AML-193 (cell line): ENCODE measurements around the gene WFIKKN1.

Experiments used
- DNase-seq, 2 experiments: peaks; one replicate each; lab custom pipeline; 2025; lab: John Stamatoyannopoulos, UW

WFIKKN1 gene

DNA sequence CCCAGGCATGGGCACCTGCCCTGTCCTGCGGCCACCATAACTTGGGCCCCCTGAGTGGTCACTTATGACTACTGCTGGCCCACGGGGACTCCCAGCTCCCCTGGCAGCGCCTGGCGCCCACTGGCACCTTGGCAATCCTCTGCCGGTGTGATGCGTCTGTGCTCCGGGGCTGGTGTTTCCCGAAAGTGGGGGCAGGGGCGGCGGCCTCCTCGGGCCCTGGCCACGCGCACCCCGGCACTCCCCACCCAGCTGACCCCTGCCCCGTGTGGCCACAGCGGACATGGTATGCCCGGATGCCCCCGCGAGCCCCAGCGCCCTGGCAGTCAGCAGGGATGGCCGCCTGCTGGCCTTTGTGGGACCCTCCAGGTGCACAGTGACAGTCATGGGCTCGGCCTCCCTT, 26.7 kb downstream of the WFIKKN1 start:
- no peak for DNase-seq

DNA sequence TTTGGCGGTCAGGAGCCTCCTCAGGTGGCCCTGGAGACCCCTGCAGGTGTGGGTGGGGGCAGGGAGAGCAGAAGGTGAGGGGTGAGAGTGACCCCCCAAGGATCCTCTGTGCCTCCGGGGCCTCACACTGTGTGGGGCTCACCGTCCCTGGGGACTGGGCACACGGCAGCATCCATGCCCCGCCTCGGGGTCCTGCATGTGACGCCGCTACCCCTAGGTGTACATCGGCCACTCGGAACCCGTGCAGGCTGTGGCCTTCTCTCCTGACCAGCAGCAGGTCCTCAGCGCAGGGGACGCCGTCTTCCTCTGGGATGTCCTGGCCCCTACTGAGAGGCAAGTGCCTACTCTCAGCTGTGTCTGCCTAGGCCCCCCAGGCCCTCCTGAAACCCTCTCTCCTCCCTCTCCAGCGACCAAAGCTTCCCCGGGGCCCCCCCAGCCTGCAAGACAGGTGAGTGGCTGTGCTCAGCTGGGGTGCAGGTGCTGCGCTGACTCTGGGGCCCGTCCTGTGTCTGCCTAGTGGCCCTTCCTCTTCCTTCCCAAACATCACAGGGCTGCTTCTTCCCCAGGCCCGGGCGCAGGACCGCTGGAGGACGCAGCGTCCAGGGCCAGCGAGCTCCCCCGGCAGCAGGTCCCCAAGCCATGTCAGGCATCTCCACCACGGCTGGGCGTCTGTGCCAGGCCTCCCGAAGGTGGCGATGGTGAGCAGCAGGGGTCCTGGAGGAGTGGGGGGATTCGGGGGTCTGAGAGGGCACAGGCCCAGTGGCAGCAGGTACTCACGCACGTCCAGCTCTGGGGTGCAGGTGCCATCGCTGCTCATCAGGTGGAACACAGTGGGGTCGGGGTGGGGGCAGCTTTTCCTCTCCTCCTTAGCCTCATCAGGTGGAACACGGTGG, 28.1 kb downstream of the WFIKKN1 start:
- no peak for DNase-seq

DNA sequence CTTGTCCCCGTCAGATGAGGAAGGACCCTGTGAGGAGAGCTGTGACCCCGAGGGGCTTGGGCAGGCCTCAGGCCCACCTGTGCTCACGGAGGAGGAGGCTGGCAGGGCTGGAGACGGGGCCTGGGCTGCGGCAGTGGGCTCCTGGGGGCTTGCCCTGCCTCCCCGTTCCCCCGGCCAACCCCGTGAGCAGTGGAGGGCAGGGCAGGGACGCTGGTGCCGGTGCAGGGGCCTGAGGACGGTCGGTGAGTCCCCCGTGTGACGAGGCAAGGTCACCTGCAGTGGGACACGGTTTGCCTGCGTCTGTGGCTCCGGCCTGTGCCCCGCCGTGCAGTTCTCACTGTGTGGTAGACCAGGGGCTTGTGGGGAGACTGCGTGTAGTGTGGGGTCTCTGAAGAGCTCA, 28.8 kb downstream of the WFIKKN1 start:
- DNase-seq = no peak

DNA sequence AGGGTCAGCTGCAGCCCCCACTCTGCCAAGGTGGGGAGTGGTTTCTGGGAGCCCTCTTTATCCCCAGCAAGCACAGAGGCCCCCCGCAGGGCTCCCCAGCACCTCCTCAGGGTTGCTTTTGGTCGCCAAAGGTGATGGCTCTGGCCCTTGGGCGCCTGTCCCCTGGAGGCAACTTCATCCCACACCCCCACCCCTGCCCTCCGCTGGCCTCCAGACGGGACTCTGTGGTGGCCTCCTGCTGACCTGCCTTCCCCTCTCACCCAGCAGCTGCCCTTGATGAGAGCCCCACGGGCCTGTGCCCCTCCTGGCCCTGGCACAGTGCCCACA, 29.3 kb downstream of the WFIKKN1 start:
- DNase-seq = no peak

DNA sequence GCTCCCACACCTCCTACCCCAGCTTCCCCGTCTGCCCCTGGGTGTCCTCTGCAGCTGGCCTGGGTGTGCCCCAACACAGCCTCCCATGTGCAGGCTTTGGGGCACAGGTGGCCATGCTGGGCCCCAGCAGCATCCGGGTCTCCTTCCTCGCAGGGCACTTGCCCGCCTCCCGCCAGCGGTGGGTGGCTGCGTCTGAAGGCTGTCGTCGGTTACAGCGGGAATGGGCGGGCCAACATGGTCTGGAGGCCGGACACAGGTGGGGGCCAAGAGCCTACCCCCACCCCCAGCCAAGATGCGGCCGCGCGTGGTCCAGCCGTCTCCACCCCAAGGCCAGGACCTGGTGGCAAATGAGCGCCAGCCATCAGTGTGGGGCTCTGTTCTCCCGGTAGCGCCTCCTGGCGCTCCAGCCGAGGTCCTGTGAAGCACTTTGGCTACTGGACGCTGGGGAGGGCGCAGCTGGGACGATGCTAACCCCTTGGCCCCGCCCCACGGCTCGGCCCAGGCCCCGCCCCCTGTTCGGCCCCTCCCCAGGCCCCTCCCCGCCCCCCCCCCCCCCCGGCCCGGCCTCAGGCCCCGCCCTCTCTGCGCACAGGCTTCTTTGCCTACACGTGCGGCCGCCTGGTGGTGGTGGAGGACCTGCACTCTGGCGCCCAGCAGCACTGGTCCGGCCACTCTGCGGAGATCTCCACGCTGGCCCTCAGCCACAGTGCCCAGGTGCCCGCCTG, 29.8 kb downstream of the WFIKKN1 start:
- no peak for DNase-seq

DNA sequence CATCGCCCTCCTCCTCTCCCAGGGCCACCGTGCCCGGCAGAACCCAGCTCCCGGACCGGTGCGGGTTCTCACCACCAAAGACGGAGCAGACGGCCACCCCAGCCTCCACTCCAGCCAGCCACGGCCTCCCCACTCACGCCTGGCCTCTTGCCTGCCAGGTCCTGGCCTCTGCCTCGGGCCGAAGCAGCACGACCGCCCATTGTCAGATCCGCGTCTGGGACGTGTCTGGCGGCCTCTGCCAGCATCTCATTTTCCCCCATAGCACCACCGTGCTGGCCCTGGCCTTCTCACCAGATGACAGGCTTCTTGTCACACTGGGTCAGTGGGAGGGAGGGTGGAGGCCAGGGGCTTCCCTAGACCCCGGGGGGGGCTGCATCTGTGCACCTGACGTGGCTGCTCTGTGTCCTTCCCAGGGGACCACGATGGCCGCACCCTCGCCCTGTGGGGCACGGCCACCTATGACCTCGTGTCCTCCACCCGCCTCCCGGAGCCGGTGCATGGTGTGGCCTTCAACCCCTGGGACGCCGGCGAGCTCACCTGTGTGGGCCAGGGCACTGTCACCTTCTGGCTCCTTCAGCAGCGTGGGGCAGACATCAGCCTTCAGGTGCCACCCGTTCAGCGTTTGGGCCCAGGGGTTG, 30.5 kb downstream of the WFIKKN1 start:
- DNase-seq = no peak

DNA sequence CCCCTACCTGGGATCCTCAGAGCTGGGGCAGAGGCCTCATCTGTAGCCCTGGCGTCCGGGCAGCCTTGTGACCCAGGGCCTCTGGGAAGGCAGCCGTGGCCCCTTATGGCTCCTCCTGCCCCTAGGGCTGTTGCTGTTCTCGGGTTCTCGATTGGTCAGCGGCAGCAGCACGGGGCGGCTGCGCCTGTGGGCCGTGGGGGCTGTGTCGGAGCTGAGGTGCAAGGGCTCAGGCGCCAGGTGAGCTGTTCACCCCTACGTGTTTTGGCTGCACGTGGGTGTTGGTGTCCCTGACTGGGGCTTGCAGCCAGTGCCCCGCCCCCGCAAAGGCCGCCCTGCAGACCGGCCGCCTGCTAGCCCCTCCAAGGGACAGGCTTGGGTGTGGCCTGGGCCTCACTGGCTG, 31.3 kb downstream of the WFIKKN1 start:
- DNase-seq = no peak

DNA sequence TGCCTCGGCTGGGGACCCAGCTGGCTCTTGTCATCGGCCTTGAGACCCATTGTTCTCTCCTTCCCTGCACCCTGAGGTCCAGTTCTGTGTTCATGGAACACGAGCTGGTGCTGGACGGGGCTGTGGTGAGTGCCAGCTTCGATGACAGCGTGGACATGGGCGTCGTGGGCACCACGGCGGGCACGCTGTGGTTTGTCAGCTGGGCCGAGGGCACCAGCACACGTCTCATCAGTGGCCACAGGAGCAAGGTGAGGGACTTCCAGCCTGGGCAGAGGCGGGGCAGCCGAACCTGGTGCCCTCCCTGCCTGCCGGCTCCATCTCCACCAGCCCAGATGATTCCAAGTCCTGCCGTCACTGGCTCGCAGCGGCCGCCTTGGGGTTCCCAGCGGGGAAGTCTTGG, 31.8 kb downstream of the WFIKKN1 start:
- no peak for DNase-seq

DNA sequence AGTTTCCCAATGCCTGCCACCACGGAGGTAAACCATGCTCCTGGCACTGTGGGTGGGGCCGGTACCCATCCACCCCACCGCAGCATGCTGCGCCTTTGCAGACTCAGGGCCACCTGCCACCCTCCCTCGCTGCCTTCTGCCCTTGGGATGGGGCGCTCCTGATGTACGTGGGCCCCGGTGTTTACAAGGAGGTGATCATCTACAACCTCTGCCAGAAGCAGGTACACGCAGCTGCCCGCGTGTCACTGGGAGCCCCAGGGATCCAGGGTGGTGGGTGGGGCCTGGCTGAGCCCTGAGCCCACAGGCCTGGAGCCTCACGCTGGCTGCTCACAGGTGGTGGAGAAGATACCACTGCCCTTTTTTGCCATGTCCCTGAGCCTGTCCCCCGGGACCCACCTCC, 35.8 kb downstream of the WFIKKN1 start:
- no peak for DNase-seq

DNA sequence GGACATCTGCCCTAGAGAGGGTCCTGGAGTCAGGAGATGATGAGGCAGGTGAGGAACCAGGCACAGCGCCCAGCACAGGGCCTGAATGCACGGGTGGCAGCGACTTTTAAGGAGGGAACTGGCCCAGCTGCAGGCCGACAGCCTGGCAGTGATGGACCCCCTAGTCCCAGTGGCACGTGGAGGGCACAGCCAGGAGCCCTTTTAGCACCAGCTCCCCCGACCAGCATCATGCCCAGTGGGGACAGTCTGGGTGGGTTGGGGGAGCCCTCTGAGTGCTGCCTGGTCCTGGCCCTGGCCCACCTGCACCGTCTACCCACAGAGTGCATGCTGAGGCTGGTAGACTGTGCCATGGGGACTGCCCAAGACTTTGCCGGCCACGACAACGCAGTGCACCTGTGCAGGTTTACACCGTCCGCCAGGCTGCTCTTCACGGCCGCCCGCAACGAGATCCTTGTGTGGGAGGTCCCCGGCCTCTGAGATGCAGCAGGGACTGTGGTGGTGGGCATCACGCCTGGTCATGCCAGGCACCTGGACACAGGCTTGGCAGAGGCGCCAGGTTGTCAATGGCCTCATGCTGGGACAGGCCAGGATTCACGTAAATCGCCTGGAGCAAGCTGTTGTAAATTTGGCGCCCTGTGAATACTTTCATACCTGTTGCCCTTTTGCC, 36.5 kb downstream of the WFIKKN1 start:
- no peak for DNase-seq

DNA sequence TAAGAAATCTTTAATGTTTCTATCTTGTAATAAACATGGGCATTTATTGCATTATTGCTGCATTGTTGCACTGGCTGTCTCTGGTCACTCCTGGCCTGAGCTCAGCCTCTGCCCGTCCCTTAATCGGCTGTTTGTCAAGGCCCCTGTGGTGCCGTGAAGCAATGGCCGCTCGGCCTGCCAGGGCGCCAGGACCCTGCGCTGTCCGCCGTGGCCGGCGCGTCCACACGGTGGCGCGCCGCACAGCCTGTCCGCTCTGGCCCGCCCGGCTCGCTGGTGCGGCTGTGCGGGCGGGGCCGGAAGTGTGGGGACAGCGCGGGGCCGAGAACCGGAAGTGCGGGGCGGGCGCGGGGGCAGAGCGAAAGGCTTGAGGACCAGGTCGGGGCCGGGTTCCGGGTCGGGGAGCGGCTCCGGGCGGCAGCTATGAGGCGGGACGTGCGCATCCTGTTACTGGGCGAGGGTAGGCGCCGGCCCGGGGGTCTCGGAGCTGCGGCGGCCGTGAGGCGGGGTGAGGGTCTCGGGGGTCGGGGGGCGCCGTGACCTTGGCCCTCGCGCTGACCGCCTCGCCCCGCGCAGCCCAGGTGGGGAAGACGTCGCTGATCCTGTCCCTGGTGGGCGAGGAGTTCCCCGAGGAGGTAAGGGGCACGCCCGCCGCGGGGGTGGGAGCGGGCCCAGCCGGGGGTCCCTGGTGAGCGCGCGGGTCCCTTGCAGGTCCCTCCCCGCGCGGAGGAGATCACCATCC, 37.2 kb downstream of the WFIKKN1 start, which contains the start of gene RHOT2:
Gene RHOT2, plus strand, starts transcription at position 353 of the 739 bp plus-strand sequence. Its CDS starts 68 bp downstream, at position 421.
- peak; percentile 82 to 83 for DNase-seq

DNA sequence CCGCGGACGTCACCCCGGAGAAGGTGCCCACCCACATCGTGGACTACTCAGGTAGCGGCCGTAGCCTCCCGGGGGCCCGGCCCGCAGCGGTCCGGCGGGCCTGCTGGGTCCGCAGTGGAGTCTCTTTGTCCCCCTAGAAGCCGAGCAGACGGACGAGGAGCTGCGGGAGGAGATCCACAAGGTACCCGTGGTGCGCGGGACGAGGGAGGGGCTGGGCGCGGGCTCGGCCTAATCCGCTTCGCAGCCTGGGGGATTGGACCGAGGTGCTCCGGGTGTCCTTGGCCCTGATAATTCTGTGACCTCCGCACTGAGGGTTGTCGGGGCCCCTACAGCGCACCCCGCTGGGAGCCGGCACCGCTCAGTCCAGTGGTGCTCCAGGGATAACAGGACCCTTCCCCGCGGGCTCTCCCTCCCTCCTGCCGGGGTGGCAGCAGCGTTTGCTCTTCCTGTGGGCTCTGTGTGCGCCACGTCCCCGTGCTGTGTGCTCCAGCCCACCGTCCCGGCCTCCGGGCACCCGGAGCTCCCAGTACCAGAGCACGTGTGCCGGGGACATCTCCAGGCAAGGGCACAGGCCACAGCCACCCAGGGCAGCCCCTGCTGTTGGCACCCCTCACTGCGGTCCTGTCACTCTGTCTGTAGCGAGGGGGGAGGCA, 37.9 kb downstream of the WFIKKN1 start:
- DNase-seq = no peak

DNA sequence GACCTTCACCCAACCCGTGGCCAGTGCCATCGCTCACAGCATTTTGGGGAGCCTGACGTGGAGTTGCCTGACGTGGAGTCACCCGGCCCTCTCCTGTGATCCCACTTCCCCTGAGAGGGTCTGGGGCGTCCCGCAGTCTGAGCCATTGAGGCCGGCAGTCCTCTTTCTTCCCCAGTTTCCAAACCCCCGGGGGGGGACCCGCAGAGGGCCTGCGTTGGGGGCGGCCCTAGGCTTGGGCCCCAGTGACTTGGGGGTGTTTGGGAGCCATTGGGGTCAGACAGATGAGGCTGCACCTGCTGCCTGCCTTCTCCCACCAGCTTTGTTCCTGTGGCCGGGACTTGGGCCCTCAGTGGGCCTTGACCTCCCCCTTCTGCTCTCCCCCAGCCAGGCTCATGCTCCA, 38.9 kb downstream of the WFIKKN1 start:
- no peak for DNase-seq

DNA sequence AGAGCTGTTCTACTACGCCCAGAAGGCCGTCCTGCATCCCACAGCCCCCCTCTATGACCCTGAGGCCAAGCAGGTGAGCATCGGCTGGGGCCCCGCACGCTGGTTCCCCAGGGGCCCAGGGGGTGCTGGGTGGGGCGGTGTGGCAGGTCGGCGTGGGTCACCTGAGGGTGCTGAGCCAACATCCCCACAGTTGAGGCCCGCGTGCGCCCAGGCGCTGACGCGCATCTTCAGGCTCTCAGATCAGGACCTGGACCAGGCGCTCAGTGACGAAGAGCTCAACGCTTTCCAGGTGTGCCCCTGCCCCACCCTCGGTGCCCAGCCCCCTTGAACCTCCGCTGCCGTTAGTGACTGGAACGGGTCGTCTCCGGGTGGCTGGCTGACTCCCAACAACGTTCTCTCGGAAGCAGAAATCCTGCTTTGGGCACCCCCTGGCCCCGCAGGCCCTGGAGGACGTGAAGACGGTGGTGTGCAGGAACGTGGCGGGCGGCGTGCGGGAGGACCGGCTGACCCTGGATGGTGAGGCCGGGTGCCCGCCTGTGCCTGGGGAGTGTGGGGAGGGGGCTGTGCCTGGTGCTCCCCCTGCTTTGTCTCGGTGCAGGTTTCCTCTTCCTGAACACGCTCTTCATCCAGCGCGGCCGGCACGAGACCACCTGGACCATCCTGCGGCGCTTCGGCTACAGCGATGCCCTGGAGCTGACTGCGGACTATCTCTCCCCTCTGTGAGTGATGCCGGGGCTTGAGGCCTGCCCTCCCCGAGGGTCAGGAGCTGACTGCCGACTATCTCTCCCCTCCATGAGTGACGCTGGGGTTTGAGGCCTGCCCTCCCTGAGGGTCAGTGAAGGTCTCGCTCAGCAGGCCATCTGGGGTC, 39.9 kb downstream of the WFIKKN1 start:
- DNase-seq = no peak

DNA sequence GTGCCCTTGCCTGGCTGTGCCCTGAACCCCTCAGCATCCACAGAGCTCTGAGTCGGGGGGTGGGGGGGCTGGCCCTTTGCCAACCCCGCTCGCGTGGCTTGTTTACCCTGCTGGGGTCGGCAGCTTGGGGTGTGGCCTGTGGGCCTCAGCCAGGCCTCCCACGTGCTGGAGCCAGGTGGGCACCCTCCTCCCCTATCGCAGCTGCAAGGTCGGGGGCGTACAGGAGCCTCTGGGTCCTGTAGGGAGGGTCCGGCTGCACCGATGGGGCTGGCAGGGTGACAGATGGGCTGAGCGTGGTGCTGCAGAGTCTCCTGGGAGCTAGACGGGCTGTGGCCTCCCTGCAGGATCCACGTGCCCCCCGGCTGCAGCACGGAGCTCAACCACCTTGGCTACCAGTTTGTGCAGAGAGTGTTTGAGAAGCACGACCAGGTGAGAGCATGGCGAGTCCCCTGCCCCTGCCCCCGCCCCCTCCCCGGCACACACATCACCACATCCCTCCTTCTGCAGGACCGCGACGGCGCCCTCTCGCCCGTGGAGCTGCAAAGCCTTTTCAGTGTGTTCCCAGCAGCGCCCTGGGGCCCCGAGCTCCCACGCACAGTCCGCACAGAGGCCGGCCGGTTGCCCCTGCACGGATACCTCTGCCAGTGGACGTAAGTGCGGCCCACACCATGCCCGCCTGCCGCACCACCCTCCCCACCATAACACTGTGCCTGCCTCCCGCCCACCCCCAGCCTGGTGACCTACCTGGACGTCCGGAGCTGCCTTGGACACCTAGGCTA, 40.8 kb downstream of the WFIKKN1 start:
- no peak for DNase-seq

DNA sequence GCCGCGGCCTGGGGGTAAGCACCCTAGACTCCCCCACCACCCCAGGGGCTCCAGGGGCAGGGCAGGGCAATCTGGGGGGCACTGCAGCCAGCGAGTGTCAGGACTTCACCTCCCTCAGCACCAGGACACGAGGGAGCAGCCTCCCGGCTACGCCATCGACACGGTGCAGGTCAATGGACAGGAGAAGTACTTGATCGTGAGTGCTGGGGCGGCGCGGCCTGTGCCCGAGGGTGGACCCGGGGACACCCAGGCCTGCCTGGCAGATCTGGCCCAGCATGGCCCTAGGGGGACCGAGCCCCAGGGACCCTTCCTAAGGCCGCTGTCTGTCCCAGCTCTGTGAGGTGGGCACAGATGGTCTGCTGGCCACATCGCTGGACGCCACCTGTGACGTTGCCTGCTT, 41.6 kb downstream of the WFIKKN1 start:
- DNase-seq = no peak

DNA sequence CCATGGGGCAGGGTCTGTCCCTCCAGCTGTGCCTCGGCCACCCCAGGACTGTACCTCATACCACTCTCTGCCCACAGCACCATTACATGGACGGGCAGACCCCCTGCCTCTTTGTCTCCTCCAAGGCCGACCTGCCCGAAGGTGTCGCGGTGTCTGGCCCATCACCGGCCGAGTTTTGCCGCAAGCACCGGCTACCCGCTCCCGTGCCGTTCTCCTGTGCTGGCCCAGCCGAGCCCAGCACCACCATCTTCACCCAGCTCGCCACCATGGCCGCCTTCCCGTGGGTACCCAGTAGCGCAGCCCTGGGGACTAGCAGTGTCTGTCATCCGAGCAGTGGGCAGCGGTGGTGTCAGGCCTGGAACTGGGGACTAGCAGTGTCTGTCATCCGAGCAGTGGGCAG, 42.1 kb downstream of the WFIKKN1 start:
- DNase-seq = no peak

DNA sequence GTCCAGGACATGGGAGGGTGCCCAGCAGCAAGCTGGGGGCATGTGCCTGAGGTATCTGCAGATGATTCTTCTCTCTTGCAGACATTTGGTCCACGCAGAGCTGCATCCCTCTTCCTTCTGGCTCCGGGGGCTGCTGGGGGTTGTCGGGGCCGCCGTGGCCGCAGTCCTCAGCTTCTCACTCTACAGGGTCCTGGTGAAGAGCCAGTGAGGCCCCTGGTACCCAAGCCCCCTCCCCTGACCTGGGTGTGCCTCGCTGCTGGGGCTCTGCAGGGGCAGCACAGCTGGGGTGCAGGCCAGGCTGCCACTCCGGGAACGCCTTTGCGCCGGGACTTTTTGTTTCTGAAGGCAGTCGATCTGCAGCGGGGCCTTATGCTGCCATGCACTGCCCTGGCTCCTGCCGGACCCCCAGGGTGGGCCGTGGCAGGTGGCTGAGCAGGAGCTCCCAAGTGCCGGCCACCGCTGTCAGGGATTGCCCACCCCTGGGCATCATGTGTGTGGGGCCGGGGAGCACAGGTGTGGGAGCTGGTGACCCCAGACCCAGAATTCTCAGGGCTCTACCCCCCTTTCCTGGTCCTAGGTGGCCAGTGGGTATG, 42.7 kb downstream of the WFIKKN1 start:
- no peak for DNase-seq
